Peyer's patch (tissue), 4 donors: ENCODE data around the gene PML.

Source experiments
- CTCF ChIP-seq, 6 experiments: fragments of 450-650 bp in 4 of 6; fragments of 200-600 bp in 2 of 6; sonication (generic) in 1 of 6; IDR thresholded peaks; one replicate each; pipeline ENCODE4 v1.5.1; 2017 to 2019; ENCODE audit warnings: antibody characterized with exemption in 6 of 6, mild to moderate bottlenecking in 3 of 6, moderate library complexity in 1 of 6
- POLR2A ChIP-seq, 2 donors: fragments of 450-650 bp; IDR thresholded peaks; one replicate each; pipeline ENCODE4 v1.5.1; 2017; ENCODE audit warnings: antibody characterized with exemption in 2 of 2, mild to moderate bottlenecking in 2 of 2, moderate library complexity in 2 of 2

- TF ChIP-seq CTCF (IDR thresholded peaks at IDR 0.05) (no peak), POLR2A (IDR thresholded peaks at IDR 0.05) (no peak)
Observed at GRCh38 chr15:73952171-73952912, 42.2 kb upstream of the PML start.
